Prostate gland (tissue), 2 donors: ENCODE measurements around the gene BDKRB2.

Experiments
- POLR2A ChIP-seq: fragments of 450-650 bp; IDR thresholded peaks from one replicate; pipeline ENCODE4 v1.6.1; 2016; ENCODE audit warnings: antibody characterized with exemption, mild to moderate bottlenecking
- TF ChIP-seq, protein P1 (sequence below), 4 experiments: fragments of 200-600 bp in 2 of 4; fragments of 450-650 bp in 2 of 4; sonication (generic) in 2 of 4; IDR thresholded peaks; 1 replicate in 3 of 4; 2 replicates in 1 of 4; pipeline ENCODE4 v1.5.1; 2016 to 2019; ENCODE audit warnings: antibody characterized with exemption in 4 of 4, mild to moderate bottlenecking in 2 of 4, moderate library complexity in 2 of 4

DNA sequence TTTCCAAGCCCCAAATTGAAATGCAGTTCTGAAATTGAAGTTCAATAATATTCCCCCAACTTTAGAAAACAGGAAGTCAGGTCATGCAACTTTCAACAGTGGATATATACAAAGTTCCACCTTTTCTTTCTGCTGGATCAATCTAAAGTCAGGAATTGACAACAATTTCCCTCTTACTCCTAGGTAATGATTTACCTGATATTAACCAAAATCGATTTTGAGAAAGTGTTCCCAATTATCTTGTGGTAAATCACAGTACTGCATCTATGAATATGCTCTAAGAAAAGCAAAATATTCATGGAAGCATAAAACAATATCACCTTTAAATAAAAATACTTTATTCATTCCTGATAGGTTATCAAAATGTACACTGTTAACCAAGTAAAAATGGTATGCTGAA lies 79.8 kb downstream of the BDKRB2 start:
- TF ChIP-seq, protein P1, sequence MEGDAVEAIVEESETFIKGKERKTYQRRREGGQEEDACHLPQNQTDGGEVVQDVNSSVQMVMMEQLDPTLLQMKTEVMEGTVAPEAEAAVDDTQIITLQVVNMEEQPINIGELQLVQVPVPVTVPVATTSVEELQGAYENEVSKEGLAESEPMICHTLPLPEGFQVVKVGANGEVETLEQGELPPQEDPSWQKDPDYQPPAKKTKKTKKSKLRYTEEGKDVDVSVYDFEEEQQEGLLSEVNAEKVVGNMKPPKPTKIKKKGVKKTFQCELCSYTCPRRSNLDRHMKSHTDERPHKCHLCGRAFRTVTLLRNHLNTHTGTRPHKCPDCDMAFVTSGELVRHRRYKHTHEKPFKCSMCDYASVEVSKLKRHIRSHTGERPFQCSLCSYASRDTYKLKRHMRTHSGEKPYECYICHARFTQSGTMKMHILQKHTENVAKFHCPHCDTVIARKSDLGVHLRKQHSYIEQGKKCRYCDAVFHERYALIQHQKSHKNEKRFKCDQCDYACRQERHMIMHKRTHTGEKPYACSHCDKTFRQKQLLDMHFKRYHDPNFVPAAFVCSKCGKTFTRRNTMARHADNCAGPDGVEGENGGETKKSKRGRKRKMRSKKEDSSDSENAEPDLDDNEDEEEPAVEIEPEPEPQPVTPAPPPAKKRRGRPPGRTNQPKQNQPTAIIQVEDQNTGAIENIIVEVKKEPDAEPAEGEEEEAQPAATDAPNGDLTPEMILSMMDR (IDR thresholded peaks at IDR 0.05) = no peak
- no peak for TF ChIP-seq POLR2A
